Small intestine (tissue), 16 donors: ENCODE results near the gene AP4E1. TPM values are rescaled to one million over a fixed set of nuclear protein-coding genes. Genes with fewer than 3 reads are reported as not detected.

ENCODE experiments used
- DNase-seq, 2 donors: peaks; one replicate each; pipeline versions ENCODE4 v3.0.0 to v3.0.0-alpha.2; 2013
- FAIRE-seq: peaks from 2 replicates; lab custom pipeline; 2012; peaks lifted over from hg19 to GRCh38; lab: Jason Lieb, UNC
- H3K27ac ChIP-seq, 3 donors: one replicate each; pipeline ENCODE4 v1.5.1; 2013; ENCODE audit warnings: low read length in 2 of 3, mild to moderate bottlenecking in 2 of 3, control low read depth in 1 of 3, inconsistent platforms in 1 of 3, low read depth in 1 of 3, moderate library complexity in 1 of 3
- H3K27me3 ChIP-seq, 3 donors: one replicate each; pipeline ENCODE4 v1.6.1; 2013; ENCODE audit warnings: low read length in 3 of 3, inconsistent platforms in 1 of 3; ENCODE audit not compliant: control insufficient read depth in 3 of 3, insufficient read depth in 3 of 3
- H3K36me3 ChIP-seq, 3 donors: one replicate each; pipeline ENCODE4 v1.6.1; 2013; ENCODE audit warnings: low read length in 3 of 3, inconsistent platforms in 1 of 3, low read depth in 1 of 3, mild to moderate bottlenecking in 1 of 3, moderate library complexity in 1 of 3; ENCODE audit not compliant: control insufficient read depth in 3 of 3, insufficient read depth in 2 of 3
- H3K4me1 ChIP-seq, 3 donors: one replicate each; pipeline ENCODE4 v1.6.1; 2013; ENCODE audit warnings: low read length in 2 of 3, inconsistent platforms in 1 of 3, low read depth in 1 of 3, mild to moderate bottlenecking in 1 of 3, moderate library complexity in 1 of 3; ENCODE audit not compliant: control insufficient read depth in 3 of 3, insufficient read depth in 2 of 3
- H3K4me3 ChIP-seq, 3 donors: one replicate each; pipeline ENCODE4 v1.5.1; 2013; ENCODE audit warnings: low read length in 3 of 3, control low read depth in 1 of 3, inconsistent platforms in 1 of 3, low read depth in 1 of 3, mild to moderate bottlenecking in 1 of 3, moderate library complexity in 1 of 3
- H3K9me3 ChIP-seq, 2 donors: one replicate each; pipeline ENCODE4 v1.6.1; 2013; ENCODE audit warnings: low read depth in 1 of 2, low read length in 1 of 2; ENCODE audit not compliant: control insufficient read depth in 2 of 2, insufficient read depth in 1 of 2
- WGBS, 3 donors: extraction: QIAGEN DNeasy Blood & Tissue Kit; methylation state at CpG; one replicate each; pipeline ENCODE4 v1.1.7; 2013; 5-methylcytosine and 5-hydroxymethylcytosine counted together
- long read RNA-seq, 10 donors: transcript quantifications; one replicate each; lab custom pipeline, GENCODE V29; 2026
- polyA plus RNA-seq, 4 donors: library from polyadenylated mRNA; stranded (reverse) in 3 of 4; unstranded in 1 of 4; fragments of 200-250 nt in 3 of 4; fragments of 120-200 nt in 1 of 4; gene quantifications; one replicate each; pipeline versions ENCODE4 v1.2.1 to v1.2.3, GENCODE V29; 2013
- donor health status: healthy with polysubstance abuse.
- donor health status: control.
- donor health status: control.
- donor health status: Bipolar disorder and iron deficiency.
- donor health status: healthy.

Gene AP4E1
- polyA plus RNA-seq = 1 to 10 TPM; 3.0 to 7.5 (median 3.7) TPM
- long read RNA-seq, donor 1 = 0 reads
- long read RNA-seq, donor 2 = 0 reads
- long read RNA-seq, donor 3, full-length matches to known transcripts = 1 of 1 reads
- long read RNA-seq, donor 3, partial matches to known transcripts = 0 of 1 reads
- long read RNA-seq, donor 3, other reads (novel, unspliced or antisense) = 0 of 1 reads
- long read RNA-seq, donor 4 = 0 reads
- long read RNA-seq, donor 5 = 0 reads
- long read RNA-seq, donor 6 = 0 reads
- long read RNA-seq, donor 7 = 0 reads
- long read RNA-seq, donor 8 = 0 reads
- long read RNA-seq, donor 9 = 0 reads
- long read RNA-seq, donor 10 = 0 reads

GRCh38 chr15:50908209-50909009 lies at the start of gene AP4E1:
AP4E1 (plus strand) TSS chr15:50908683; CDS start chr15:50908779, 96 bp downstream.
- 0 to 1% (median 0%) methylated on average over 88 to 100 of the region's 100 CpGs for WGBS, 3 donors
- Histone ChIP-seq H3K36me3 (peaks cover 2 to 9% (median 4%) of the 10 kb centered on the region in 3 donors), H3K9me3 (no peaks in the 10 kb centered on the region), H3K27me3 (no peaks in the 10 kb centered on the region), H3K4me1 (peaks cover 0 to 8% (median 0%) of the 10 kb centered on the region in 3 donors), H3K27ac (peak within 1 kb of the TSS; percentile 61 to 98 (median 80)), H3K4me3 (peak within 1 kb of the TSS; percentile 76 to 85 (median 81))
- FAIRE-seq (no peak), DNase-seq (peak; percentile 91 to 97)

- Histone ChIP-seq H3K27me3 (no peaks in the 10 kb centered on the region), H3K4me3 (no peak overlapping the region), H3K27ac (no peak overlapping the region), H3K9me3 (no peaks in the 10 kb centered on the region), H3K36me3 (no peaks in the 10 kb centered on the region), H3K4me1 (peaks cover 0 to 2% (median 0%) of the 10 kb centered on the region in 3 donors)
- FAIRE-seq = no peak
- no peak for DNase-seq
- 91 to 94% (median 92%) methylated on average over 5 of the region's 5 CpGs for WGBS, 3 donors
Measured at GRCh38 chr15:50860824-50861223, 47.7 kb upstream of the AP4E1 start.

- DNase-seq (peak in 1 of 2 donors; percentile 74), FAIRE-seq (no peak)
- Histone ChIP-seq H3K9me3 (no peaks in the 10 kb centered on the region), H3K27ac (no peak overlapping the region), H3K4me3 (no peak overlapping the region), H3K4me1 (peaks cover 0 to 3% (median 0%) of the 10 kb centered on the region in 3 donors), H3K36me3 (no peaks in the 10 kb centered on the region), H3K27me3 (no peaks in the 10 kb centered on the region)
Measured at GRCh38 chr15:50862553-50862952, 45.9 kb upstream of the AP4E1 start.

GRCh38 chr15:50864873-50865272 lies 43.6 kb upstream of the AP4E1 start:
- FAIRE-seq (no peak), DNase-seq (peak in 1 of 2 donors; percentile 77)
- peaks cover 0 to 6% (median 0%) of the 10 kb centered on the region in 3 donors for H3K4me1 ChIP-seq
- no peaks in the 10 kb centered on the region for H3K36me3 ChIP-seq
- no peak overlapping the region for H3K27ac ChIP-seq
- H3K4me3 ChIP-seq = no peak overlapping the region
- no peaks in the 10 kb centered on the region for H3K27me3 ChIP-seq
- WGBS, 3 donors = 12 to 51% (median 29%) methylated on average over 1 of the region's 1 CpG
- no peaks in the 10 kb centered on the region for H3K9me3 ChIP-seq

- DNase-seq = peak in 1 of 2 donors; percentile 75
- Histone ChIP-seq H3K4me3 (no peak overlapping the region), H3K9me3 (no peaks in the 10 kb centered on the region), H3K27me3 (peaks cover 0 to 3% (median 0%) of the 10 kb centered on the region in 3 donors), H3K4me1 (peaks cover 0 to 6% (median 0%) of the 10 kb centered on the region in 3 donors), H3K36me3 (no peaks in the 10 kb centered on the region), H3K27ac (peak overlapping the region in 1 of 3 donors; percentile 20)
- WGBS, 3 donors = 66 to 72% (median 66%) methylated on average over 5 of the region's 5 CpGs
- no peak for FAIRE-seq
Measured at GRCh38 chr15:50865515-50866353, 42.7 kb upstream of the AP4E1 start.

- Histone ChIP-seq H3K4me1 (peaks cover 0 to 4% (median 0%) of the 10 kb centered on the region in 3 donors), H3K36me3 (no peaks in the 10 kb centered on the region), H3K4me3 (no peak overlapping the region), H3K27me3 (peaks cover 0 to 6% (median 0%) of the 10 kb centered on the region in 3 donors), H3K9me3 (no peaks in the 10 kb centered on the region), H3K27ac (no peak overlapping the region)
- WGBS, 3 donors = 78 to 89% (median 83%) methylated on average over 1 of the region's 1 CpG
- FAIRE-seq = no peak
- DNase-seq = no peak
Measured at GRCh38 chr15:50871832-50872231, 36.7 kb upstream of the AP4E1 start.

GRCh38 chr15:50872832-50873426 lies 35.6 kb upstream of the AP4E1 start:
- H3K4me1 ChIP-seq = no peaks in the 10 kb centered on the region
- no peaks in the 10 kb centered on the region for H3K36me3 ChIP-seq
- H3K4me3 ChIP-seq = no peak overlapping the region
- H3K27ac ChIP-seq = no peak overlapping the region
- no peaks in the 10 kb centered on the region for H3K9me3 ChIP-seq
- FAIRE-seq (no peak), DNase-seq (no peak)
- 51 to 67% (median 66%) methylated on average over 3 of the region's 3 CpGs for WGBS, 3 donors
- peaks cover 0 to 6% (median 0%) of the 10 kb centered on the region in 3 donors for H3K27me3 ChIP-seq
